HG03280 (cell line): ENCODE measurements around the gene SLC6A5.
"Not testable (repeated sequence)": the region's sequence is repeated elsewhere in the genome, so short reads cannot be mapped to it uniquely, and the experiment has no call there.

Source experiments
- ATAC-seq: cut with Tn5 transposase; IDR thresholded peaks from one replicate; pipeline ENCODE4 v1.9.1; 2021; ENCODE audit warnings: mild to moderate bottlenecking, moderate library complexity; ENCODE audit not compliant: unreplicated experiment

The SLC6A5 gene

GRCh38 chr11:20599221-20600019 is at the start of gene SLC6A5:
TSS of gene SLC6A5 (plus strand) at chr11:20599608. CDS start at chr11:20599673, 65 bp downstream.
- no peak for ATAC-seq

DNA sequence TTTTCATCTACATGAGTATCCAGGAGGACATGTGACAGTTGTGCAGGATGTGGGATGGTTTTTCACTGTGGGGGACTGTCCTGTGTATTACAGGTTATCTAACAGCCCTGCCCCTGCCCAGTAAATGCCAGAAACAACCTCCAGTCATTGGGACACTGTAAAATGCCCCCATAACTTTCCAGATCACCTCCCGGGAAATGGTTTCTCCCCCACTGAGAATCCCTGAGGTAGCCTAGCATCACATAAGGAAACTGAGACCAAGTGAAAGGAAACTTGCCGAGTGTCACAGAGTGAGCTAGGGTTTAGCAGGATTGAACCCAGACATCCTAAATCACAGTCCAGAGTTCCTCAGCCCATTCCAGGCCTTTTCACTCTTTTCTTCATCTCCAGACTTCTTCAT is 48.3 kb upstream of the SLC6A5 start:
- no peak for ATAC-seq

GRCh38 chr11:20555783-20556182 is 43.6 kb upstream of the SLC6A5 start:
- ATAC-seq: no peak

DNA sequence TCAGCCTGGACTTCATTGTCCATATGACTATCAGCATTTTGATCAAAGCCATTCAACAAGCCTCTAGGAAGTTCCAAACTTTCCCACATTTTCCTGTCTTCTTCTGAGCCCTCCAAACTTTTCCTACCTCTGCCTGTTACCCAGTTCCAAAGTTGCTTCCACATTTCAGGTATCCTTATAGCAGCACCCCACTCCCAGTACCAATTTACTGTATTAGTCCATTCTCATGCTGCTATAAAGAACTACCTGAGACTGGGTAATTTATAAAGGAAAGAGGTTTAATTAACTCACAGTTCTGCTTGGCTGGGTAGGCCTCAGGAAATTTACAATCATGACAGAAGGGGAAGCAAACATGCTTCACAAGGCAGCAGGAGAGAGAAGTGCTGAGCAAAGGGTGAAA is 43.0 kb upstream of the SLC6A5 start:
- not testable (repeated sequence) for ATAC-seq

GRCh38 chr11:20558741-20559140 is 40.7 kb upstream of the SLC6A5 start:
- ATAC-seq: no peak

GRCh38 chr11:20559523-20560300 is 39.7 kb upstream of the SLC6A5 start:
- no peak for ATAC-seq

GRCh38 chr11:20561915-20562314 is 37.5 kb upstream of the SLC6A5 start:
- no peak for ATAC-seq

- no peak for ATAC-seq
Measured at GRCh38 chr11:20563866-20564265, 35.5 kb upstream of the SLC6A5 start.

GRCh38 chr11:20564846-20565635 is 34.4 kb upstream of the SLC6A5 start:
- ATAC-seq: no peak

GRCh38 chr11:20566115-20566514 is 33.3 kb upstream of the SLC6A5 start:
- ATAC-seq: not testable (repeated sequence)

- no peak for ATAC-seq
Measured at GRCh38 chr11:20566591-20567434, 32.6 kb upstream of the SLC6A5 start.

- not testable (repeated sequence) for ATAC-seq
Measured at GRCh38 chr11:20579725-20580124, 19.7 kb upstream of the SLC6A5 start.

- ATAC-seq: no peak
Measured at GRCh38 chr11:20583201-20583600, 16.2 kb upstream of the SLC6A5 start.

- no peak for ATAC-seq
Measured at GRCh38 chr11:20584093-20584774, 15.2 kb upstream of the SLC6A5 start.

GRCh38 chr11:20589796-20590195 is 9.6 kb upstream of the SLC6A5 start:
- no peak for ATAC-seq

DNA sequence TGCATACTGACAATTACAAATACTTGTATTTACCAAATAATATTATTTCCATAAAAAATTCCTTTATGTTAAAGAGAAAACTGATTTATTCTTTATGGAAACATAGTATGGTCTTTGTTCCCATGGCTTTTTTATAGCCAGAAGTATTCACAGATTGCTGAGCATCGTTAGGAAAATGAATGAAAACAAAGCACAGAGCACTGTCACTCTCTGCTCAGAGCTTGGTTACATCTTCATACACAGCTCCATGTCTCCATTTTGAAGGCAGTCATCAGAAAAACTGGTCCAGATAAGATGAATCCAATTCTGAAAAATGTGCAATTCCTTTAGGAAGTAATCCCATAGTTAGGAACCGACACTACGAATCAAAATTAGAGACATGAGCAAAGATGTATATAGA is 9.0 kb upstream of the SLC6A5 start:
- no peak for ATAC-seq

DNA sequence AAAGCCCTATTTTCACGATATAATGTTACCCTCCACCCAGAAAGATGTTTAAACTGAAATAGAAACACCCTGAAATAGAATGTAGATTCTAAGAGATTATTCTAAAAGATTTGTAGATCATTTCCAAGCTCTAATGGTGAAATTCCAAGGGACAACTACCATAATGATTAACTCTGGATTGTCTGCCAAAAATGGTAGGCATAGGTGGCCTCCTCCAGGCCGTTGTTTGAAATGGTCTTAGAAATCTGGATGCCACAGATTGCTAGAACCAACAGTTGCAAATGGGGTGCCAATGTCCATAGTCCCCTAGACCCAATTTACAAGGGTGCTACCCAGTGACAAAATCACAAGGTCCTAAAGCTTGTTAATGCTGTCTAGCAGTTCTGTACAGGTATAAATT is 6.7 kb upstream of the SLC6A5 start:
- ATAC-seq: no peak

DNA sequence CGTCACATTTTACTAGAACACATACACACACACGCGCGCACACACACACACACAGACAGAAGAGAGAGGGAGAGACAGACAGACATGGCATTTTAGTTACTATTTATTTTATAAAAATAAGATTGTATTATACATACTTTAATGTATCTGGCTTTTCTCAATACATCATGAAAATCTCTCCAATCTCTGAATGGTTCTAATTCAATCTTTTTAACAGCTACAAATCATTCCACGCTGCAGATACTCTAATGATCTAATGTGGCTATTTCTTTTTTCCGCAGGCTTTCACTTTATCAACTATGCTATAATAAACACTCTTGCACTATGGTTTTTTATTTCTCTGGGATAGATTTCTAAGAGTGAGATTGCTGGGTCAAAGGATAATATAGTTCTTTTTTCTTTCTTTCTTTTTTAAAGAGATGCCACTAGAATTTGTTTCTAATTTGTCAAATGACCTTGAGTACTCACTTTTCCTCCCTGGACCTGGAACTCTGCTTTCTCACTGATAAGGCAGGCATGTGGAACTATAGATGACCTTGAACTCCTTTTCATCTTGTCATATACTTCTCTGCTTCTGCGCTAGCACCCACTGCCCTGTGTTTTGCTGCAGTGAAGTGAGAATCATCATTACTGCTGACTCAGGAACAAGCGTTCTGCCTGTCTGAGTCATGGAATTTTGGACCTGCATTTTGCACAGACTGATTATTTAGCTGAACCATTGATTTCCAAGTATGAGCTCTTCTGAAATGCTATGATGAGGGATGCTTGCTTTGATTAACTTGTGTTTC is 4.9 kb upstream of the SLC6A5 start:
- no peak for ATAC-seq

- ATAC-seq: no peak
Measured at GRCh38 chr11:20595101-20595500, 4.3 kb upstream of the SLC6A5 start.
